Measurements from ENCODE around the gene OSER1. TPM values are rescaled to one million over a fixed set of nuclear protein-coding genes. Genes with fewer than 3 reads are reported as not detected.

Gene OSER1
- polyA plus RNA-seq, 1 of the 3 experiments (the other 2 are of a cell fraction): 22.3 TPM

- Histone ChIP-seq H3K27me3 (ENCODE audit: insufficient read depth) (no peaks in the 10 kb centered on the region), H3K9me3 (no peaks in the 10 kb centered on the region), H3K4me1 (ENCODE audit: control insufficient read depth in 1 of 2, insufficient read depth in 2 of 2, low read depth in 1 of 2, low read length in 1 of 2) (peaks cover 3 to 5% of the 10 kb centered on the region in 2 experiments; a peak in 1 of 4 replicates), H3K4me2 (no peak overlapping the region), H3F3A (replicated peaks; ENCODE audit: insufficient read depth) (no peaks in the 10 kb centered on the region), H3K4me3 (ENCODE audit: low read depth in 2 of 2, low read length in 1 of 2) (no peak overlapping the region), H3K9me2 (no peaks in the 10 kb centered on the region), H4K20me1 (ENCODE audit: insufficient read depth) (no peaks in the 10 kb centered on the region), H3K36me3 (replicated peaks in 1 of 2; ENCODE audit: control insufficient read depth in 1 of 2, insufficient read depth in 2 of 2, low read length in 1 of 2) (no peaks in the 10 kb centered on the region), H3K79me2 (ENCODE audit: insufficient read depth) (no peaks in the 10 kb centered on the region), H3K9ac (no peak overlapping the region), H2AFZ (ENCODE audit: low read depth) (no peak overlapping the region), H3K27ac (ENCODE audit: low read depth in 2 of 2, low read length in 1 of 2) (no peak overlapping the region)
- ChIA-PET CTCF (interaction anchor here (6.9 to 19.9 kb wide), 2 partner anchors 9 to 68 kb away, joined by 54 to 618 read pairs; no protein-coding TSS in a partner anchor), POLR2A (no interaction called here)
- DNase-seq: no peak
- WGBS (ENCODE audit: low lambda C conversion rate): 85% methylated on average over 9 of the region's 9 CpGs
- no peak for TF ChIP-seq CTCF (IDR thresholded peaks at IDR 0.05)
- TF ChIP-seq MAX (IDR thresholded peaks at IDR 0.05; ENCODE audit: low read depth): no peak
- TF ChIP-seq USF1 (IDR thresholded peaks at IDR 0.05; ENCODE audit: borderline replicate concordance, low read depth): no peak
- TF ChIP-seq RCOR1 (IDR thresholded peaks at IDR 0.05; ENCODE audit: low read length): no peak
- TF ChIP-seq JUND (IDR thresholded peaks at IDR 0.05): no peak
- TF ChIP-seq NRF1 (IDR thresholded peaks at IDR 0.05; ENCODE audit: low read depth, low read length): no peak
- no peak for TF ChIP-seq TEAD4 (IDR thresholded peaks at IDR 0.05; ENCODE audit: borderline replicate concordance, insufficient read depth)
- TF ChIP-seq GATA2 (CRISPR knock-in tag; IDR thresholded peaks at IDR 0.05): no peak
These were observed 29.8 kb downstream of the OSER1 start for GRCh38 chr20:44180814-44181213.

- no peak overlapping the region for H2AFZ ChIP-seq (ENCODE audit: low read depth)
- no peak overlapping the region for H3K4me2 ChIP-seq
- no peak overlapping the region for H3K9ac ChIP-seq
- H3K79me2 ChIP-seq (ENCODE audit: insufficient read depth): no peaks in the 10 kb centered on the region
- H4K20me1 ChIP-seq (ENCODE audit: insufficient read depth): no peaks in the 10 kb centered on the region
- H3F3A ChIP-seq (replicated peaks; ENCODE audit: insufficient read depth): peaks cover 3% of the 10 kb centered on the region
- TF ChIP-seq FOXM1 (IDR thresholded peaks at IDR 0.05; ENCODE audit: low read depth): no peak
- no peak for TF ChIP-seq EP300 (IDR thresholded peaks at IDR 0.05; ENCODE audit: borderline replicate concordance in 1 of 2, low read depth in 1 of 2, low read length in 1 of 2)
- no peak for TF ChIP-seq MEF2A (IDR thresholded peaks at IDR 0.05; ENCODE audit: borderline replicate concordance, low read depth)
- TF ChIP-seq MXI1 (IDR thresholded peaks at IDR 0.05; ENCODE audit: low read depth, low read length): no peak
- no peak for TF ChIP-seq RAD21 (IDR thresholded peaks at IDR 0.05; ENCODE audit: low read length)
- no peak for TF ChIP-seq RFX5 (IDR thresholded peaks at IDR 0.05; ENCODE audit: low read length)
- no peak for TF ChIP-seq NFIC (IDR thresholded peaks at IDR 0.05; ENCODE audit: borderline replicate concordance)
- TF ChIP-seq CHD2 (IDR thresholded peaks at IDR 0.05; ENCODE audit: low read length, partially characterized antibody): no peak
- no peak for TF ChIP-seq MAX (IDR thresholded peaks at IDR 0.05; ENCODE audit: low read depth)
- no peak for TF ChIP-seq CTCF (IDR thresholded peaks at IDR 0.05)
- TF ChIP-seq IRF3 (IDR thresholded peaks at IDR 0.05; ENCODE audit: low read depth, low read length): no peak
- no peak for TF ChIP-seq USF1 (IDR thresholded peaks at IDR 0.05; ENCODE audit: borderline replicate concordance, low read depth)
- CTCF ChIA-PET: interaction anchor here (0.5 to 19.9 kb wide), 4 partner anchors 12 to 134 kb away, joined by 3 to 618 read pairs (median 28); partner anchors contain the start of gene FITM2
- no peaks in the 10 kb centered on the region for H3K27me3 ChIP-seq (ENCODE audit: insufficient read depth)
- peaks cover 3 to 11% of the 10 kb centered on the region in 2 experiments; a peak in 3 of 4 replicates for H3K4me1 ChIP-seq (ENCODE audit: control insufficient read depth in 1 of 2, insufficient read depth in 2 of 2, low read depth in 1 of 2, low read length in 1 of 2)
- no peak overlapping the region for H3K4me3 ChIP-seq (ENCODE audit: low read depth in 2 of 2, low read length in 1 of 2)
- H3K9me3 ChIP-seq: no peaks in the 10 kb centered on the region
- DNase-seq: no peak
- no peaks in the 10 kb centered on the region for H3K36me3 ChIP-seq (replicated peaks in 1 of 2; ENCODE audit: control insufficient read depth in 1 of 2, insufficient read depth in 2 of 2, low read length in 1 of 2)
- no peak overlapping the region for H3K27ac ChIP-seq (ENCODE audit: low read depth in 2 of 2, low read length in 1 of 2)
- H3K9me2 ChIP-seq: no peaks in the 10 kb centered on the region
- POLR2A ChIA-PET: no interaction called here
- WGBS (ENCODE audit: low lambda C conversion rate): 82% methylated on average over 13 of the region's 14 CpGs
These were observed 33.6 kb downstream of the OSER1 start for GRCh38 chr20:44176833-44177534.

Measured in SK-N-SH (cell line).